K562 (cell line): ENCODE data around the gene ERP29. TPM values are rescaled to one million over a fixed set of nuclear protein-coding genes. Genes with fewer than 3 reads are reported as not detected.

Source experiments
- ATAC-seq: fragments of 200-7000 bp; cut with Tn5 transposase; 3 replicates; pipeline ENCODE4 v1.9.1; 2020; ENCODE audit warnings: moderate library complexity
- BruUV-seq: library from RNA; stranded (reverse); fragments of 400-500 nt; replicated peaks from 2 replicates; lab custom pipeline; 2021; lab: Mats Ljungman, UMichigan
- CTCF ChIA-PET: fragments of 300-600 bp; formaldehyde crosslinking; extraction: SDS; loops from one replicate; lab custom pipeline; 2021; ENCODE audit warnings: low intra/inter-chr PET ratio; lab: Yijun Ruan, JAX
- POLR2A ChIA-PET: fragments of 300-600, 350-650 bp; sonication (Branson Sonifier 250); formaldehyde crosslinking; extraction: SDS; loops from one replicate; lab custom pipeline; 2021; ENCODE audit warnings: antibody characterized with exemption, inconsistent platforms; lab: Yijun Ruan, JAX
- DNase-seq, 4 experiments: peaks; one replicate each; pipeline versions ENCODE4 v3.0.0 to v3.0.0-alpha.2; 2011 to 2018; ENCODE audit warnings: low spot score in 3 of 4, mixed read lengths in 3 of 4; ENCODE audit errors: extremely low read depth in 1 of 4
- FAIRE-seq: peaks from 2 replicates; lab custom pipeline; 2011; peaks lifted over from hg19 to GRCh38; lab: Jason Lieb, UNC
- H2AFZ ChIP-seq: 2 replicates; pipeline ENCODE4 v1.6.0; 2011; ENCODE audit warnings: low read depth, low read length, control low read depth, inconsistent platforms
- H3K27ac ChIP-seq: fragments of 200-600 bp; 3 replicates; pipeline ENCODE4 v1.8.0; 2011; ENCODE audit warnings: low read depth, mild to moderate bottlenecking, control low read depth, inconsistent platforms, low read length, moderate library complexity, mixed read lengths; ENCODE audit errors: extremely low read depth
- H3K27me3 ChIP-seq, 2 experiments: fragments of 300-600 bp in 1 of 2; 2 replicates in 1 of 2; 3 replicates in 1 of 2; pipeline versions ENCODE4 v1.6.0 to v1.8.0; 2011; ENCODE audit warnings: inconsistent platforms in 2 of 2, low read length in 2 of 2, mild to moderate bottlenecking in 1 of 2, mixed read lengths in 1 of 2, moderate library complexity in 1 of 2; ENCODE audit not compliant: control insufficient read depth in 2 of 2, insufficient read depth in 2 of 2
- H3K36me3 ChIP-seq: fragments of 300-600 bp; 3 replicates; pipeline ENCODE4 v1.8.0; 2011; ENCODE audit warnings: mild to moderate bottlenecking, low read length, inconsistent platforms; ENCODE audit not compliant: control insufficient read depth, insufficient read depth
- H3K4me1 ChIP-seq, 2 experiments: fragments of 200-600 bp in 1 of 2; replicated peaks in 1 of 2; 2 replicates in 1 of 2; 3 replicates in 1 of 2; pipeline versions ENCODE4 v1.5.1 to v1.8.0; 2011; ENCODE audit warnings: inconsistent platforms in 2 of 2, low read length in 2 of 2, mild to moderate bottlenecking in 1 of 2, mixed read lengths in 1 of 2, moderate library complexity in 1 of 2; ENCODE audit not compliant: control insufficient read depth in 2 of 2, insufficient read depth in 2 of 2
- H3K4me2 ChIP-seq: 2 replicates; pipeline ENCODE4 v1.6.1; 2011; ENCODE audit warnings: low read length, control low read depth, inconsistent platforms, mixed read lengths; ENCODE audit not compliant: insufficient read depth
- H3K4me3 ChIP-seq: fragments of 200-600 bp; sonication (generic), shearing (Covaris generic); 2 replicates; pipeline ENCODE4 v1.5.1; 2016; ENCODE audit warnings: control low read depth, inconsistent platforms
- H3K79me2 ChIP-seq: fragments of 200-600 bp; 3 replicates; pipeline ENCODE4 v1.8.0; 2011; ENCODE audit warnings: low read length, inconsistent platforms; ENCODE audit not compliant: control insufficient read depth, insufficient read depth
- H3K9ac ChIP-seq, 2 experiments: 2 replicates each; pipeline versions ENCODE4 v1.6.0 to v1.6.1; 2011; ENCODE audit warnings: low read depth in 2 of 2, low read length in 2 of 2, control low read depth in 1 of 2, inconsistent platforms in 1 of 2, mild to moderate bottlenecking in 1 of 2, mixed read lengths in 1 of 2; ENCODE audit not compliant: insufficient read depth in 1 of 2
- H3K9me1 ChIP-seq: one replicate; pipeline ENCODE4 v1.6.0; 2011; ENCODE audit warnings: inconsistent platforms, mild to moderate bottlenecking, low read length, moderate library complexity; ENCODE audit not compliant: control insufficient read depth, insufficient read depth
- H3K9me3 ChIP-seq: replicated peaks from 2 replicates; pipeline ENCODE4 v1.5.1; 2011; ENCODE audit warnings: low read depth, low read length, inconsistent platforms; ENCODE audit not compliant: control insufficient read depth, insufficient read depth
- H4K20me1 ChIP-seq: replicated peaks from 2 replicates; pipeline ENCODE4 v1.6.1; 2011; ENCODE audit warnings: low read length, inconsistent platforms, mixed read lengths; ENCODE audit not compliant: control insufficient read depth, insufficient read depth
- C11orf30 ChIP-seq: fragments of 450-650 bp; IDR thresholded peaks from 2 replicates; pipeline ENCODE4 v1.6.1; 2016; ENCODE audit warnings: low read depth, mild to moderate bottlenecking
- CEBPG ChIP-seq, 3 experiments: fragments of 200-800 bp in 1 of 3; sonication (Bioruptor generic) in 1 of 3; sonication (generic) in 1 of 3; formaldehyde crosslinking in 1 of 3; IDR thresholded peaks in 2 of 3; conservative IDR thresholded peaks in 1 of 3; 2 replicates each; pipeline versions ENCODE4 v1.6.1 to v1.8.0; 2016 to 2022; ENCODE audit warnings: missing compliant biosample characterization in 2 of 3, missing genetic modification characterization in 2 of 3, mild to moderate bottlenecking in 1 of 3, missing genetic modification reagents in 1 of 3
- DACH1 ChIP-seq: fragments of 450-650 bp; IDR thresholded peaks from 2 replicates; pipeline ENCODE4 v1.6.1; 2018; ENCODE audit not compliant: partially characterized antibody
- ILF3 ChIP-seq: fragments of 450-650 bp; IDR thresholded peaks from 2 replicates; pipeline ENCODE4 v1.6.1; 2018; ENCODE audit warnings: antibody characterized with exemption, mild to moderate bottlenecking, moderate library complexity, borderline replicate concordance
- MAFG ChIP-seq: fragments of 450-650 bp; conservative IDR thresholded peaks from 2 replicates; pipeline ENCODE4 v1.6.1; 2016; ENCODE audit warnings: missing genetic modification characterization, missing compliant biosample characterization
- NFE2 ChIP-seq: IDR thresholded peaks from 2 replicates; pipeline ENCODE4 v1.6.1; 2014; ENCODE audit warnings: antibody characterized with exemption, low read depth
- POLR2G ChIP-seq: fragments of 200-400 bp; formaldehyde crosslinking; IDR thresholded peaks from 2 replicates; pipeline ENCODE4 v1.6.1; 2017; ENCODE audit warnings: low read depth, mild to moderate bottlenecking, antibody characterized with exemption, low read length, moderate library complexity
- SMARCE1 ChIP-seq: fragments of 450-650 bp; IDR thresholded peaks from 2 replicates; pipeline ENCODE4 v1.7.1; 2016; ENCODE audit warnings: mild to moderate bottlenecking
- TAF9B ChIP-seq: fragments of 450-650 bp; IDR thresholded peaks from 2 replicates; pipeline ENCODE4 v1.6.1; 2018; ENCODE audit warnings: mild to moderate bottlenecking; ENCODE audit not compliant: partially characterized antibody
- TRIM24 ChIP-seq, 2 experiments: fragments of 450-650 bp; IDR thresholded peaks; 2 replicates each; pipeline ENCODE4 v1.6.1; 2016
- ZNF316 ChIP-seq: fragments of 450-650 bp; IDR thresholded peaks from 2 replicates; pipeline ENCODE4 v1.6.1; 2016
- ZNF384 ChIP-seq: IDR thresholded peaks from 2 replicates; pipeline ENCODE4 v1.6.1; 2012; ENCODE audit warnings: low read depth, low read length, improper control_type of control experiment
- ZNF551 ChIP-seq: fragments of 250-450 bp; sonication (Bioruptor Pico); IDR thresholded peaks from 2 replicates; pipeline ENCODE4 v1.5.0; 2021; ENCODE audit warnings: mild to moderate bottlenecking, moderate library complexity
- ZNF764 ChIP-seq: fragments of 250-450 bp; sonication (Bioruptor Pico); IDR thresholded peaks from 2 replicates; pipeline ENCODE4 v1.4.0; 2020; ENCODE audit warnings: low read depth, mild to moderate bottlenecking, moderate library complexity
- in situ Hi-C: fragments of 300-500 bp; cut with MboI; formaldehyde crosslinking; loops from 4 replicates; pipeline ENCODE4 v1.15.0; 2018; ENCODE audit warnings: inconsistent platforms, mixed read lengths
- intact Hi-C: fragments of 100-400 bp; cut with micrococcal nuclease; formaldehyde crosslinking; loops from 2 replicates; pipeline ENCODE4 v1.14.2; 2022
- polyA plus RNA-seq, 8 experiments: library from polyadenylated mRNA; depleted of rRNA in 4 of 8; stranded (reverse) in 5 of 8; unstranded in 3 of 8; fragments of >200 nt; fragmentation: Nextera tagmentation in 2 of 8; fragmentation: Illumina TruSeq in 1 of 8; extraction: Ambion mirVana in 2 of 8; extraction: Trizol in 1 of 8; gene quantifications; 2 replicates each; pipeline versions ENCODE4 v1.2.1 to v1.2.3, GENCODE V29; 2011 to 2014; ENCODE audit warnings: inconsistent platforms in 1 of 8, missing spikeins in 1 of 8
- total RNA-seq, 7 experiments: library from RNA; depleted of rRNA in 6 of 7; stranded (reverse); fragments of >200 nt in 6 of 7; fragmentation: Illumina TruSeq in 2 of 7; extraction: Trizol in 2 of 7; gene quantifications; 2 replicates each; pipeline versions ENCODE4 v1.2.1 to v1.2.3, GENCODE V29; 2011 to 2021; ENCODE audit warnings: low replicate concordance in 1 of 7
- TF ChIP-seq, protein P1 (sequence below): fragments of 450-650 bp; IDR thresholded peaks from 2 replicates; pipeline ENCODE4 v1.6.1; 2016

The ERP29 gene
- total and polyA plus RNA-seq, 9 of the 15 experiments (the other 6 are each of a cell fraction or from before 2014, with no cell fraction given), result 42.4 to 146 (median 111) TPM

DNA sequence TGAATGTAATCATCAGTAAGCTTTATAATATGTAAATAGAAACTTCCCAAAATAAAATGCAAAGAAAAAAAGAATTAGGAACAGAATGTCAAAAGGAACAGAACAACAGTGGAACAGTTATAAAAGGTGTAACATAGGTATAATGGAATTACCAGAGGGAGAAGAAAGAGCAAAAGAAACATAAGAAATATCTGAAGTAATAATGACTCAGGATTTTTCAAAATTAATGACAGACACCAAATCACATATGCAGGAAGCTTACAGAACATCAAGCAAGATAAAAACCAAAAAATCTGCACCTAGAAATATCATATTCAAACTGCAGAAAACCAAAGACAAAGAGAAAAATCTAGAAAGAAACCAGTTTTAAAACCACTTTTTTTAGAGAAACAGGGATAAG, 36.4 kb upstream of the ERP29 start:
- no peak overlapping the region for H3K4me3 ChIP-seq
- no peaks in the 10 kb centered on the region for H4K20me1 ChIP-seq
- peak overlapping the region in 1 of 2 experiments; percentile 13; a peak in 1 of 4 replicates for H3K9ac ChIP-seq
- H3K4me2 ChIP-seq, result no peak overlapping the region
- H2AFZ ChIP-seq, result no peak overlapping the region
- CTCF ChIA-PET, result no interaction called here
- ATAC-seq, result no peak
- POLR2A ChIA-PET, result interaction anchor here (1.0 to 2.2 kb wide), 2 partner anchors 12 to 17 kb away, joined by 4 to 7 read pairs; no protein-coding TSS in a partner anchor
- intact Hi-C loops (loop anchor here (5.0 kb wide), 1 partner anchor 35 kb away; the partner anchor contains the start of genes ERP29 and TMEM116), in situ Hi-C loops (no loop called here)
- no peaks in the 10 kb centered on the region for H3K27me3 ChIP-seq
- no peaks in the 10 kb centered on the region for H3K9me3 ChIP-seq
- peak; percentile 72; the same call in 1 of the 2 replicates for TF ChIP-seq MAFG (tag)
- no peak for TF ChIP-seq ZNF384
- no peak for TF ChIP-seq POLR2G
- no peak for TF ChIP-seq TAF9B
- peak; percentile 5 for TF ChIP-seq DACH1
- TF ChIP-seq TRIM24 (IDR thresholded peaks at IDR 0.05), result 0 out of 4 replicates have a peak, but pooled peaks of 1 of the 2 experiments have one; percentile 24
- peak; percentile 65 for TF ChIP-seq NFE2
- TF ChIP-seq ZNF764, result no peak
- TF ChIP-seq SMARCE1, result peak; percentile 31
- peak; percentile 76 for TF ChIP-seq C11orf30
- peak; percentile 82 for TF ChIP-seq ZNF316
- no peak for TF ChIP-seq CEBPG (CRISPR knock-in tag; IDR thresholded peaks at IDR 0.05)
- no peak for TF ChIP-seq CEBPG (tag; conservative IDR thresholded peaks at IDR 0.05 in 1 of 2, IDR thresholded peaks at IDR 0.05 in 1 of 2)
- TF ChIP-seq ILF3, result no peak
- TF ChIP-seq, protein P1, sequence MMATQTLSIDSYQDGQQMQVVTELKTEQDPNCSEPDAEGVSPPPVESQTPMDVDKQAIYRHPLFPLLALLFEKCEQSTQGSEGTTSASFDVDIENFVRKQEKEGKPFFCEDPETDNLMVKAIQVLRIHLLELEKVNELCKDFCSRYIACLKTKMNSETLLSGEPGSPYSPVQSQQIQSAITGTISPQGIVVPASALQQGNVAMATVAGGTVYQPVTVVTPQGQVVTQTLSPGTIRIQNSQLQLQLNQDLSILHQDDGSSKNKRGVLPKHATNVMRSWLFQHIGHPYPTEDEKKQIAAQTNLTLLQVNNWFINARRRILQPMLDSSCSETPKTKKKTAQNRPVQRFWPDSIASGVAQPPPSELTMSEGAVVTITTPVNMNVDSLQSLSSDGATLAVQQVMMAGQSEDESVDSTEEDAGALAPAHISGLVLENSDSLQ, result peak; percentile 23; the same call in 1 of the 2 replicates
- no peak for TF ChIP-seq ZNF551 (CRISPR knock-in tag)
- H3K79me2 ChIP-seq, result no peaks in the 10 kb centered on the region
- peaks cover 29 to 32% of the 10 kb centered on the region in 2 experiments for H3K4me1 ChIP-seq
- BruUV-seq, result no TSS peak
- no peak for DNase-seq
- peak overlapping the region; percentile 18; the same call in 2 of the 3 replicates for H3K27ac ChIP-seq
- H3K9me1 ChIP-seq, result no peaks in the 10 kb centered on the region
- no peak for FAIRE-seq
- H3K36me3 ChIP-seq, result no peaks in the 10 kb centered on the region; the same call in 2 of the 3 replicates
